Measurements from ENCODE around the gene CFAP299. TPM values are rescaled to one million over a fixed set of nuclear protein-coding genes. Genes with fewer than 3 reads are reported as not detected.

The CFAP299 gene
- total RNA-seq, 2 donors from 2014 or later = 0.17 TPM; not detected in 1

- Histone ChIP-seq H3K36me3 (no peaks in the 10 kb centered on the region), H3K4me1 (replicated peaks) (no peaks in the 10 kb centered on the region), H3K9me3 (no peaks in the 10 kb centered on the region), H3K27ac (no peak overlapping the region), H3K4me3 (no peak overlapping the region), H3K27me3 (replicated peaks; ENCODE audit: insufficient read depth) (peaks cover 3% of the 10 kb centered on the region)
- DNase-seq (ENCODE audit: low spot score) = no peak
- 13% methylated on average over 1 of the region's 1 CpG for WGBS
- intact Hi-C loops (cut with DNase I) = no loop called here
- TF ChIP-seq CTCF (IDR thresholded peaks at IDR 0.05) (no peak), POLR2A (IDR thresholded peaks at IDR 0.05) (no peak), POLR2AphosphoS5 (IDR thresholded peaks at IDR 0.05) (no peak)
Observed at GRCh38 chr4:80307183-80307735, 28.3 kb upstream of the CFAP299 start.

- no peak overlapping the region for H3K27ac ChIP-seq
- H3K4me3 ChIP-seq = no peak overlapping the region
- H3K36me3 ChIP-seq = no peaks in the 10 kb centered on the region
- intact Hi-C loops (cut with DNase I) = no loop called here
- H3K27me3 ChIP-seq (replicated peaks; ENCODE audit: insufficient read depth) = peaks cover 3% of the 10 kb centered on the region
- TF ChIP-seq POLR2A (IDR thresholded peaks at IDR 0.05) = no peak
- TF ChIP-seq POLR2AphosphoS5 (IDR thresholded peaks at IDR 0.05) = no peak
- WGBS = 35% methylated on average over 10 of the region's 10 CpGs
- no peak for DNase-seq (ENCODE audit: low spot score)
- no peaks in the 10 kb centered on the region for H3K4me1 ChIP-seq (replicated peaks)
- no peaks in the 10 kb centered on the region for H3K9me3 ChIP-seq
Observed at GRCh38 chr4:80307774-80308465, 27.6 kb upstream of the CFAP299 start.

- TF ChIP-seq CTCF (IDR thresholded peaks at IDR 0.05) (no peak), POLR2AphosphoS5 (IDR thresholded peaks at IDR 0.05) (no peak), POLR2A (IDR thresholded peaks at IDR 0.05) (no peak)
- no peak for DNase-seq (ENCODE audit: low spot score)
- no peaks in the 10 kb centered on the region for H3K4me1 ChIP-seq (replicated peaks)
- 67% methylated on average over 4 of the region's 4 CpGs for WGBS
- no peaks in the 10 kb centered on the region for H3K36me3 ChIP-seq
- no peaks in the 10 kb centered on the region for H3K9me3 ChIP-seq
- H3K27ac ChIP-seq = no peak overlapping the region
- H3K27me3 ChIP-seq (replicated peaks; ENCODE audit: insufficient read depth) = peaks cover 3% of the 10 kb centered on the region
- no peak overlapping the region for H3K4me3 ChIP-seq
- intact Hi-C loops (cut with DNase I) = no loop called here
Observed at GRCh38 chr4:80308466-80308822, 27.1 kb upstream of the CFAP299 start.

GRCh38 chr4:80309294-80310004, 26.1 kb upstream of the CFAP299 start:
- H3K9me3 ChIP-seq = no peaks in the 10 kb centered on the region
- intact Hi-C loops (cut with DNase I) = no loop called here
- H3K4me3 ChIP-seq = no peak overlapping the region
- no peak overlapping the region for H3K27ac ChIP-seq
- DNase-seq (ENCODE audit: low spot score) = no peak
- WGBS = 71% methylated on average over 5 of the region's 5 CpGs
- H3K4me1 ChIP-seq (replicated peaks) = no peaks in the 10 kb centered on the region
- no peaks in the 10 kb centered on the region for H3K36me3 ChIP-seq
- TF ChIP-seq CTCF (IDR thresholded peaks at IDR 0.05) (no peak), POLR2A (IDR thresholded peaks at IDR 0.05) (no peak)
- H3K27me3 ChIP-seq (replicated peaks; ENCODE audit: insufficient read depth) = peaks cover 3% of the 10 kb centered on the region

- Histone ChIP-seq H3K27ac (no peak overlapping the region), H3K9me3 (no peaks in the 10 kb centered on the region), H3K4me3 (no peak overlapping the region), H3K4me1 (replicated peaks) (no peaks in the 10 kb centered on the region), H3K27me3 (replicated peaks; ENCODE audit: insufficient read depth) (peaks cover 3% of the 10 kb centered on the region), H3K36me3 (no peaks in the 10 kb centered on the region)
- intact Hi-C loops (cut with DNase I) = no loop called here
- TF ChIP-seq POLR2A (IDR thresholded peaks at IDR 0.05) (no peak), POLR2AphosphoS5 (IDR thresholded peaks at IDR 0.05) (no peak), CTCF (IDR thresholded peaks at IDR 0.05) (no peak)
- no peak for DNase-seq (ENCODE audit: low spot score)
- WGBS = 88% methylated on average over 3 of the region's 3 CpGs
Observed at GRCh38 chr4:80311130-80311529, 24.4 kb upstream of the CFAP299 start.
